ENCODE data around the gene CPNE1.
A peak's percentile ranks its signal among the peaks of the same experiment; 100 is the strongest.
"Not testable (repeated sequence)": the region's sequence is repeated elsewhere in the genome, so short reads cannot be mapped to it uniquely, and the experiment has no call there.

Gene CPNE1

GRCh38 chr20:35664466-35665206 is at the start of gene CPNE1, which contains the start of gene RBM12:
Gene CPNE1, minus strand, starts transcription at chr20:35664900. Its CDS starts 31,977 bp downstream, at chr20:35632923.
Gene RBM12, minus strand, starts transcription at chr20:35664900. Its CDS starts 9,578 bp downstream, at chr20:35655322.
- peak; percentile 85 to 97 (median 94) for DNase-seq
- intact Hi-C loops (cut with DNase I) = loop anchor here (5.0 to 10.0 kb wide), 2 partner anchors 50 to 78 kb away; partner anchors contain the start of genes RBM39 and SPAG4

GRCh38 chr20:35714127-35714526 is 49.4 kb upstream of the CPNE1 start:
- intact Hi-C loops (cut with DNase I) = no loop called here

GRCh38 chr20:35713120-35713519 is 48.4 kb upstream of the CPNE1 start:
- intact Hi-C loops (cut with DNase I); DNase-seq: not testable (repeated sequence)

More at GRCh38 chr20:35714127-35714526, 49.4 kb upstream of the CPNE1 start:
- no peak for DNase-seq

GRCh38 chr20:35711588-35712209 is 47.0 kb upstream of the CPNE1 start:
- intact Hi-C loops (cut with DNase I) = no loop called here
- DNase-seq = no peak

GRCh38 chr20:35710884-35711587 is 46.3 kb upstream of the CPNE1 start:
- DNase-seq = no peak
- intact Hi-C loops (cut with DNase I) = no loop called here

GRCh38 chr20:35710039-35710438 is 45.3 kb upstream of the CPNE1 start:
- intact Hi-C loops (cut with DNase I) = no loop called here
- DNase-seq = no peak

- no peak for DNase-seq
- intact Hi-C loops (cut with DNase I) = no loop called here
Measured at GRCh38 chr20:35709259-35709658, 44.6 kb upstream of the CPNE1 start.

GRCh38 chr20:35708502-35708901 is 43.8 kb upstream of the CPNE1 start:
- intact Hi-C loops (cut with DNase I) = no loop called here
- no peak for DNase-seq

GRCh38 chr20:35706591-35707529 is 42.2 kb upstream of the CPNE1 start:
- intact Hi-C loops (cut with DNase I); DNase-seq: not testable (repeated sequence)

GRCh38 chr20:35705894-35706293 is 41.2 kb upstream of the CPNE1 start:
- intact Hi-C loops (cut with DNase I); DNase-seq: not testable (repeated sequence)

- intact Hi-C loops (cut with DNase I) = no loop called here
- no peak for DNase-seq
Measured at GRCh38 chr20:35704514-35705261, 40.0 kb upstream of the CPNE1 start.

GRCh38 chr20:35702824-35703695 is 38.4 kb upstream of the CPNE1 start:
- DNase-seq = no peak
- intact Hi-C loops (cut with DNase I) = no loop called here

- DNase-seq = no peak
- intact Hi-C loops (cut with DNase I) = no loop called here
Measured at GRCh38 chr20:35702051-35702823, 37.5 kb upstream of the CPNE1 start.

GRCh38 chr20:35700625-35701148 is 36.0 kb upstream of the CPNE1 start:
- DNase-seq = peak in 1 of 42 donors; percentile 32
- intact Hi-C loops (cut with DNase I) = no loop called here

GRCh38 chr20:35699957-35700624 is 35.4 kb upstream of the CPNE1 start:
- intact Hi-C loops (cut with DNase I) = no loop called here
- DNase-seq = no peak

Measured in head of caudate nucleus (tissue), 42 donors.